HG03039 (cell line): ENCODE results near the gene GPR55.
A peak's percentile ranks its signal among the peaks of the same experiment; 100 is the strongest.

ENCODE experiments used
- ATAC-seq: cut with Tn5 transposase; IDR thresholded peaks from one replicate; pipeline ENCODE4 v1.9.1; 2021; ENCODE audit warnings: mild to moderate bottlenecking, moderate library complexity; ENCODE audit not compliant: unreplicated experiment

The GPR55 gene

DNA sequence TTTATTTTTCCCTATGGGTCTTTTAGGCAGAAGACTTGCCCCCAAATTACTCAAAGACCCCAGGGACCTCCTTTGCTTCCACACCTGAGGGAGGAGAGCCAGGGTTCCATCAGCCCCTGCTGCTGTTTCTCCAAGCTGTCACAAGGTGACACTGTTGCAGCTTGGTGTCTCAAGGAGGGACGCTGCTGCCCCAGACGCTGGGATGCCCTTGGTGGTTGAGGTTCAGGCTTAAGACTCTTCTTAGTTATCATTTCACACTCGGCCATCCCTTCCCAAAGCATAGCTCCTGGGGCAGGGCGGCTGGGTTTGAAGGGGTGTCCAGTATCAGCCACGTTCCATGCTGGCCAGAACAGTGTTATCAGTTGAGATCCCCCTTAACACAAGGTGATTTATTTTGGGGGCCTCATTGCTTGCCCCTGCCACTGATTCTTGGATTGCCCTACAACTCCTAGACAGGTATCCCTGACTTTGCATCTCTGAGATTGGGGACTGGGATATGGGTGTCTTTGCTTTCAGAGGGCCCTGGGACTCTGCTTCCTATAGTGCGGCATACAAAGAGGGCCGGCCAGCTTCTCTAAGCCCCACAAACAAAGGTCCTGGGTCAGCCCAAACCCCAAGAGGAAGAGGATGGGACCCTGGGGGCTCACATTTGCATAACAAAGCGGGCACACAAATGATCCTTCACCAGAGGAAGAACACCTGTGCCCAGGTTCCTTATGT, 22.7 kb downstream of the GPR55 start:
- no peak for ATAC-seq

DNA sequence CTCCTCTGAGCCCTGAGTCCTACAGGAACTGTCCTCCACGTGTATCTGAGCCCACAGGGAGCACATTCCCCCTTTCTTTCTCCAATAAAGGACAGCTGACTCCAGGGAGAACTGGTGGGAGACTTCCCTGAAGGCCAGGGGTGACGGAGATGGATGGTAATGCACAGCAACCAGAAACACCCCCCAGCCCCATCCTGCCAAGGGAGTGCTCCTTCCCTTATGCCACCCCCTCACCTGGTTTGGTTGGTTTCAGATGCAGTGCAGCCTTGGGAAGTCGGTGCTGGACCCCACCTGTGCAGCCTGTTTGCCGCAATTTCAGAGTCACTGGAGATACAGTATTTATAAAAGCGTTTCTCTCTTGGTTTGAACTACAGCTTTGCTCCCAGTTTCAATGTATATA, 24.0 kb downstream of the GPR55 start:
- ATAC-seq: no peak

DNA sequence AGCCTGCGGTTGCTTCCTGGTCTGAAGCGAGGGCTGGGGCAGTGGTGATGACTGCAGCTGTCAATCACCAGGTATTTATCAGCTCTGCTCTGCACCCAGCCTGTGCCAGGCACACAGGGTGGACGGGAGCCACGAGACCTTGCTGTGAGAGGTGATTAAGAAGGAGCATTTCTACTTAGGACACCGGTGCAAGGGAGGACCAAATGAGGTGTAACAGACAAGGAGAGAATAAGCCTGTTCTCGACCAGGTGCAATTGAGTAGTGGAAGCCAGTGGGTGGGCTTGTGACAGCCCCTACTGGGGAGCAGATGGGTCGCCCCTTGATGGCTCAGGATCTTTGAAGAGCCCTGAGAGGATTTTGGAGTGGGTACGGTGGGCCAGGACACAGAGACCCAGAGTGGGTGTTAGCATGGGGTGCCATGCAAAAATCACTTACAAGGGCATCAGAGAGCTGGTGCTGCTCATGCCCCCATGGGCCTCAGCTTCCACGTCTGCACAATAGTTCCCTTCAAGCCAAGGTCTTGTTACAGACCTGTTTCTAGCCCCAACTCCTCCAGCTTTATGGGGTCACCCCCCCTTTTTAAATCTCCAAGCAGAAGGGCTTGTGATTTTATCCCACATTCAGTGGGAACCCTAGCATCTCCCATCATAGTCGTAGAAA, 24.6 kb downstream of the GPR55 start:
- no peak for ATAC-seq

DNA sequence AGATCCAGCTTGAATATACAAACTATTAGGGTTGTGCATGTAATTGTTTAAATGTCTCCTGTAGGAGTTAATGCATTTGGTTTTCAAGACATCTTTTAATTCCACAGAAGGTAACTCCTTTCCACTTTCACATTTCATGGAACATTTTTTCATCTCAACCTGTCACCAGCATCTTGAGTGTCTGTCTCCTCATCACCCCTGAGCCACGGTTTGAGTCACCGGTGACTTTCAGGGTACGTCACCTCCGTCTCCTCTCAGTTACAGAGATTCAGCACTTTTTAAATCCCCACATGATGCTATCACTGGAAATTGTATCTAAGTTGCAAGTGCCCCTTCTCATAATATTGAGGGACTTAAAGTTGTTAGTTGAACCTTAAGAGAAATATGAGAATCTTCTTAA, 25.3 kb downstream of the GPR55 start:
- ATAC-seq: no peak

DNA sequence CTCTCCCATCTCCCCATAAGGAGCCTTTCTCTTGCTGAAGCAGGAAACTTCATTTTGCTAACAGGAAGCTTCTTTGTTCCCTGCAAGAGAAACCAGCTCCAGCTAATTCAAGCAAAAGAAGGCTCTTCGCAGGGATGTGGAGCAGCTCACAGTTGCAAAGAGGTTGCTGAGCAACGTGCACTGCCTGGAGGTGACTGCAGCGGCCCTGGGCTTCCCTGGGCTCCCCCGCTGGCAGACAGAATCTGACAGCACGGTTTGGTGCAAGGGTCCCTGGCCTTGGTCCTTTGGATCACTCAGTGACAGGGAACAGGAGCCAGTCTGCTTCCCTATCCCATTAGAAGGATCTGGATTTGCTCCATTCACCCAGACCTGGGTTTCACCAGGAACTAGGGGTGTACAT, 25.8 kb downstream of the GPR55 start:
- no peak for ATAC-seq

DNA sequence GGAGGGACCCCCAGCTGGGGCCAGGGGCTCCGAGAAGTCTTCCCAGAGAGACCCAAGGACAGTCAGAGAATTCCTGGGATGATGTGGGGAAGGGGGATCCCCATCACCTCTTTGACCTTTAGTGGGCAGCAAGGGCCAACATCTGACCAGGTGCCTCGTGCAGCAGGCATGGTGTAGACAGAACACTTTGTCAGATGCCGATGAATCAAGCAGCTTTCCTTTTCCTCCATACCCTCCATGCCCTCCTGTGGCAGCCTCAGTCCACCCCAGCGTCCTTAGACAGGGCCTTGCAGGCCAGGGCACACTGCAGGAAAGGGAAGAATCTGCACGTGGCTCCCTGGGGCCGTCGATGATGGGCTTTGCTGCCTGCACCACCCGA, 26.3 kb downstream of the GPR55 start:
- no peak for ATAC-seq

DNA sequence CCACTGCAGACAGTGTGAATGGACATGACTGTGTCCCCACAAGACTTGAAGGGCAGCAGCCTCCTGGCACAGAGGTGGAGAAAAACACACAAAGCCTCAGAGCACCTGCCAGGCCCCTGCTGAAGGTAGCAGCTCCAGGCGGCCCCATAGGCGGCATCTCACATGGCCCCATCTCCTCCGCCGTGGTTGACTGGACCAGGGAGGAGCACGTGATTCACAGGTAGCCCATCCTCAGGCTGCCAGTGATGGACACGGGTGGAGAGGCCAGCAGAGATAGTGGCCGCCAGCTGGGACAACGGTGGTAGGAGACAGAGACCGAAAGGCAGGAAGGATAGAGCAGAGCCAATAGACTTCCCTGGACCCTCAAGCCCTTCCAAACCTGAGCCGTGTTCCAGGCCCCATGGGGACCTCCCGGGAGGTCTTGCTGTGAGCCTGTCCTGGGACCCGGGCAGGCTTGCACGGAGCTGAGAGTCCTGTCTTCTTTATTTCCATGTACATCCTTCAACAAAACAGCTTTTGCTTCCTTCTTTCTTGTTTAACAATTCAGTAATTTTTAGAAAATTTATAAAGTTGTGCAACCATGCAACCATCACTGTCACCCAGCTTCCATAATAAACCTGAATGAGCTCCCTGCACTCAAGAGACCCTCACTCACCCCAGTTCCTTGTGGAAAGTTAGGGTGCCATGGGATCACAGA, 26.9 kb downstream of the GPR55 start:
- no peak for ATAC-seq

DNA sequence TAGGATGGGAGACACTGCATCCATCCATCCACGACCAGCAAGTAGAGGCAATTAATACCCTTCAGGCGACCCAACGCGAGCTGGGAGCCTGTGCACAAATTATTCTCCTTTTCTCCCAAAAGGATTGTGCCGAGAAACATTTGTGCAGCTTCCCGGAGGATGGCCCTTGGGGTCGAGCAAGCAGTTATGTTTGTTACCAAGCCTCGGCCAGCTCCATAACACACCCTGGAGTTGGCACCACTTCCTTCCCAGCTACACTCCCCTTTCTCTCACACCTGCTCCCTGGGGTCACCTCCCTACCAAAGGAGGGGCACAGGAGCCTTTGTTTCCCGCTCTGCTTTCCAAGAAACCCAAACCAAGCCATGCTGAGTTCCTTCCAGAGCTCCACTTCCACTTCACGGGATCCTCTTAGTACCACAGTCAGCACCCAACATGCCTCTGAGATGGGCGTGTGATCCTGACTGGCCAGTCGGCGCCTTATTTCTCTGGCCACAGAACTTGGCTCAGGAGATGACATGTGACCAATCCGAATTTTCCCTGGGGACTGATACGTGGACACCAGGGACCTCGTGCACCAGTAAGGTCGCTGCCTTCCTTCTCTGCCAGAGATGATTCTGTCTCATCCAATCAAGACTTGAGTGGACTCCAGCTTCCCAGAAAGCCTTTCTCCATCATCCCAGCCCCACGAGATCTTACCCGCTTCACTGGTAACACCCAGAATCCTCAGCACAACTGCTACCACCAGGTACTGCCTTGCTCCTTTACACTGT, 28.5 kb downstream of the GPR55 start:
- ATAC-seq: no peak

DNA sequence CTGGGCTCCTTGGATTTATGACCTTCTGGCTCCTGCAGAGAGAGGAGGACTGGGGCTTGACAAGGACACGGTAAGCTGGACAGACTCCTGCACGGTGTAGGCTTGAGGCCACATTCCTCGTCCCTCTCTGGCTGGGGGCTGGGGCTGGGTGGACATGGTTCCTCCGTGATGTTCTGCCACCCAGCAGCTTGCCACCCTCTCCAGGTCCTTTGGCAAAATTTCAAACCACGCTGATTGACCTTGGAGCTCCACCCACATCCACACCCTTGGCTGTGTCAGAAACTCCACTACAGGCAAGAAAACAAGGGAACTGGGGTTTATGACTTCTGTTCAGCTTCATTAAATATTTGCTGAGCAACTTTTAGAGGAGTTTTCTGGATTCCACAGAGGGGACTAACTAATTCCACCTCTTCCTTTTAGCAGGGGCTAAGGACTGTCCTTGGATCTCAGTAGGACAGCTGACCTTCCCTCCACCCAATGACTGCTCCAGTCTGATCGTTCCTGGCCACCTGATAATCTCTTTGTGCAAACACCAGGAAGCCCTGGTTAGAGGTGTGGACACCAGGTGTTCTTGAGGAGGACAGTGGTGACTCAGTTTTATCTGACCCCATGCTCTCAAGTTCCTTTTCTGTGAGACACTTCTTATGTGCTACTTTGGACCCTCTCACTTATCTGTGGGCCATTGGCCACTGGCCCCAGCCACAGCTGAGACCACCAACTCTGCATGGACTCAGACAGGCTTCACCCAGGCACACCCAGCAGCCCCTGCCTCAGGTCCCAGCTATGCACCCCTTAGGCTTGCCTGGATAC, 29.3 kb downstream of the GPR55 start:
- ATAC-seq: no peak

DNA sequence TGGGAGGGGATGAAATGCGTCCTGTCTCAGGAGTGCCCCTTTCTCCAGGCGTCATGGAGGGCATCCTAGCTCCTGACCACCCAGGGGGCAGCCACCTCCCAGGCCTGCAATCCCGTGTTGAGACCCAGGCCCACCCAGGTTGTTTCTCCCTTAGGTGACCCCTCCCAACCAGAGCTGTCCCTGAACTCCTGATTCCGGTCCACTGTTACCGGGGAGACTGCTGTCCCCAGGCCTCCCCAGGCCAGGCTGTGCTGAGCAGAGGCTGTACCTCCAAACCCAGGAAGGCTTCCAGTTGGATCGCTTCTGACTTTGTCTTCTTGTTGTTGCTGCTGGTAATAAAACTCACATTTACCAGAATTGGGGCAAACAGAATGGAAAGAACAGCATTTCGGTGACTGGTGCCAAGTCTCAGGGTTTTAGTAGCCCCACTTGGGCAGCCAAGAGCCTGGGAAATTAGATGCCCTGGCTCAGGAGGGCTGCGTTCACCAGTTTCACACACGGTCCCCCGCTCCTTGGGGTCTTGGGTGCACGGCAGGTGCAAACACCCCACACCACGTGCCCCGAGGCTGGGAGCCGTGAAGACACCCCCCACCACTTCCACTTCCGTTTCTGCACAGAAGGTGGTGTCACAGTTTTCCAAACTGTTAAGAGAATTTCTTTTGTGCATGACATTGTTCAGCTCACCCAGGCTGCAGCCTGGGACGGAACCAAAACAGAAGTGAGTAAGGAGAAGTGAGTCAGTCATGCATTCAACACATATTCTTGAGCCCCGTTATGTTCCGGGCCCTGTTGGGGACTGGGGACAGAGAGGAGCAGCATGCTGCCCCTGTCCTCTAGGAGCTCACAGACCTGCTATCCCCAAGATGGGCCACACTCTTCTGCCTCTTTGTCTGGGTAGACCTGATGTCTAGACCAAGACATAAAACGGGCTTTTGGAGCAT, 30.9 kb downstream of the GPR55 start:
- ATAC-seq: no peak

DNA sequence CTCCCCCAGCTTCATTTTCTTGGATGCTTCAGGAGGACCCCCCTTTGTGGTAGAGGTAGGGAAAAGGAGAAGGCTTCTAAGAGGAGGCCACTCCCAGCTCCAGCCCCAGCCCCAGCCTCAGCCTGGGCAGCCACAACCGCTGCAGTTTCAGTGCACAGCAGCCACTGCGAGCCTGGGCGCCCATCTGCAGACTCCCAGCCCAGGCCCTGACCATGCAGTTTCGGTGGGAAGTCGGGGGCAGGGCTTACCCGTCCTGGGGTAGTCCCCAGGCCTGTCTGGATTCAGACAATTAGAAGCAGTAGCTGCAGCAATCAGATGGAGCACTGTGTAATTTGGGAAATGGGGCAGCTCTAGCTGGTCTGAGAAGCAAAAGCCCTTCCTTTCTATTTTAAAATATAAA, 31.7 kb downstream of the GPR55 start:
- ATAC-seq: peak; percentile 54

DNA sequence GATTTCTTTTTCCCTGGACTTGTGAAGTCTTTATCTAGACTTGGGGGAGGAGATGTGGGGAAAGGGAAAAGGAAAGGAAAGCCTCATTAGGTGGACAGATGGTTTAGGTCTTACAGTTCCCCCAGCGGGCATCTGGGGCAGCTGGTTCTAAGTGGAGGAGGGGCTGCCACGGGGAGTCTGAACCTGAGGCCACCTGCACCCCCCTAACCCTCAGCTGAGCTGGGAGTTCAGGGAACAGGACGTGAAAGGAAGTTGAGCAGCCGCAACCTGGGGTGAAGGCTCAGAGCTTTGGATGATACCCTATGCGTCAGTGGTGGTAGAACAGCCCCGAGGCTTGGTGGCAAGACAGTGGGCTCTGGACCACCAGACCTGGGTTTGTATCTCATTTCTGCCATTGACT, 33.5 kb downstream of the GPR55 start:
- ATAC-seq: no peak

DNA sequence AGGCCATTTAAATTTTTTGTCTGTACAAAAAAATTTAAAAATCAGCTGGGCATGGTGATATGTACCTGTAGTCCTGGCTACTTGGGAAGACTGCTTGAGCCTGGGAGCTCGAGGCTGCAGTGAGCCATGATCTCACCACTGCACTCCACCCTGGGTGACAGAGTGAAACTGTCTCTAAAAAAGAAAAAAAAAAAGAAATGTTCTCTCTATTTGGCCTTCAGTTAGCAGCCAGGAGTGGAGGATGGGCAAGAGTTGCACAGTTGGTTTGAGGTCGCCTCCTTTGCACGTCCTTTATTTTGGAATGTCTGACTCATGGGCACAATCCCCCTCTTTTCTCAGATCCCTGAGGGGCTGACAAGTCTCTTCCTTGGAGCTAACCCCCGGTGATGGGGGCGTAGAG, 34.0 kb downstream of the GPR55 start:
- no peak for ATAC-seq

DNA sequence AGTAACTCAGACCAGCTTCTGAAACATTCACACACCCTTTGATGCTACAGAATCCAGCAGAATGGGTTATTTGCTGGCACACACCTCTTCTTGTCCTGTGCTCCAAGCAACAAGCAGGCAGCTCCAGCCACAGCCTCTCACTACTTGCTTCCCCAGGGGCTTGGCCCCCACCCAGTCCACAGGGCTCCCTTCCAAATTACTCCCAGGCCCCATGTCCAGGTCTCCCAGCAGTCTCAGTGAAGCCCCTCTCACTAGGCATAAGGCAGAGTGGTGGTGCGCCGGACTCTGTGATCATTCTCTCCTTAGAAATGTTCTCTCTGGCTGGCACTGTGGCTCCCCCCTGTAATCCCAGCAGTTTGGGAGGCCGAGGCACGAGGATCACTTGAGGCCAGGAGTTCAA, 34.4 kb downstream of the GPR55 start:
- no peak for ATAC-seq

DNA sequence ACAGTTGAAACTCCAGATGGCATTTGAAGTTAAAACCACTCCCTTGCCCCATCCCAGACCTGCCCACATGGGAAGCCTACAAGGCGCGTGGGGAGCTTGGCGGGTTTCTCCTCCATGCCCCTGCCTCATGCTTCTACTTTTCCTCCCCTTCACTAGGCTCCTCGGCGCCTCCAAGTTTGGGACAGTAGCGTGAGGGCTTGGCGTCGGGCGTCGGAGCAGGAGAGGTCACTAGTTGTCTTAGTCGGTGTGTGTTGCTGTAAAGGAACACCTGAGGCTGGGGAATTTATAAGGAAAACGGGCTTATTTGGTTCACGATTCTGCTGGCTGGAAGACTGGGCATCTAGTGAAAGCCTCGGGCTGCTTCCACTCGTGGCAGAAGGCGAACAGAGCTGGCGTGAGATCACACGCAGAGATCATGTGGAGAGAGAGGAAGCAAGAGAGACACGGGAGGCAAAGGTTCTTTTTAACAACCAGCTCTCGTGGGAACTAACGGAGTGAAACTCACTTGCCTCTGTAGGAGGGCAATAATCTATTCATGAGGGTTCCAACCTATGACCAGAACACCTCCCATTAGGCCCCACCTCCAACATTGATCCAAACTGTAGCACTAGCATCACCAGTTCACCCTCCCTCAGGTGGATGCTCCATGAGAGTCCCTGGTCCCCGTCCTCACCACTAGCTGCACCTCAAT, 35.0 kb downstream of the GPR55 start:
- no peak for ATAC-seq

DNA sequence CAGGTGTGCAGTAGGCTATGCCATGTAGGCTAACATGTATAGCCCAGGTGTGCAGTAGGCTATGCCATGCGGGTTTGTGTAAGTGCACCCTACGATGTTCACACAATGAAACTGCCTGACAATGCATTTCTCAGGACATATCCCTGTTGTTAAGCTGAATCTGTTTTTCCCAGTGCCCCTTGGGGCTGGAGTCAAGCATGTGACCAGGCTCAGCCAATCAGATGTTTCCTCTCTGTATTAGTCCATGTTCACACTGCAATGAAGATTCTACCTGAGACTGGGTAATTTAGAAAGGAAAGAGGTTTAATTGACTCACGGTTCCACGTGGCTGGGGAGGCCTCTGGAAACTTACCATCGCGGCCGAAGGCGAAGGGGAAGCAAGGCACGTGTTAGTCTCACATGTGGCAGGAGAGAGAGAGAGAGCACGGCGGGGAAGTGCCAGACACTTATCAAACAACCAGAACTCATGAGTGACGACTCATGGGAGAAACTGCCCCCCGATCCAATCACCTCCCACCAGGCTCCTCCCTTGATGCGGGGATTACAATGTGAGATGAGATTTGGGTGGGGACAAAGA, 36.1 kb downstream of the GPR55 start:
- ATAC-seq: no peak

DNA sequence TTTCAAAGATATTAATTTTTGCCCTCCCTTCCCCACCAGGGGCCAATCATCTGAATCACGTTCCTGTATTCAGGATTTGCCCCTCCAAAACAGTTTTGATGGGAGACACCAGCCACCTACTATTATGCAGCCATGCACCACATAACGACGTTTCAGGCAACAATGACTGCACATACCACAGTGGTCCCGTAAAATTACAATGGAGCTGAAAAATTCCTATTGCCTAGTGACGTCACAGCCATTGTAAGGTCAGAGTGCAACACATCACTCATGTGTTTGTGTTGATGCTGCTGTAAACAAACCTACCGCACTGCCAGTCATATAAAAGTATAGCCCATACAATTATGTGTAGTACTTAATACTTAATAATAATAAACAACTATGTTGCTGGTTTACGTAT, 37.7 kb downstream of the GPR55 start:
- ATAC-seq: no peak

DNA sequence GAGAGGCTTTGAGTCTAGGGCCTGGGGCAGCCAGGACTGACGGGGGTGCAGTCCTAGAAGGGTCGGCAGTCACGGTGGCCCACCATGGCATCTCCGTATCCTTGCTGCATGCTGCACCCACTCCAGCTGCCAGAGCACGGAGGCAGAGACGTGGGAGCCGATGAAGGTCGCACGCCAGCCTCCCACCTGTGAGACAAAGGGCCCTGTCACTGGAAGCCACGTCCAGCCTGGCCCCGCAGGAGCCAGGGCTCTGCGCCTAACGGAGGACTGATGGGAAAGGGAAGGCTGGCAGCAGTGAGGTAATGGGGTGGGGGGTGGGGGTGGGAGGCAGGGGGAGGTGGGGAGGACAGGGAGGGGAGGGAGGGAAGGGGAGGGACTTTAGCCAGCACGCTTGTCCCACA, 38.4 kb downstream of the GPR55 start:
- ATAC-seq: no peak

DNA sequence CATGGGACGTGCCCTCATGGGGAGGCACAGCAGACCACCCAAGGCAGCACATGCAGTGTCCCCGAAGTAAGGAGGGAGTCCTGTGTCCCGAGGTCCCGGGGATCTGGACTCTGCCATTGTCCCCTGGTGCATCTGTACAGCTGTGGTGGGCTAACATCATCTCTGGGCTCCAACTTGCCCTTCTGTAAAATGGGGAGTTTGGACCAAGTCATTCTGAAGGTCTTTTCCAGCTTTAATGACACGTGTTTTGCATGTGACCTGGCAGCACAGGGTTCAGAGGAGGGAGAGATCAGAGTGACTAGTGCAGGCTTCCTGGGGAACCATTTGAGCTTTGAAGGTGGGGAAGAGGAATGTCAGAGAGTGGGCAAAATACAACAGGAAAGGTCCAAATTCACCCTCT, 38.8 kb downstream of the GPR55 start:
- no peak for ATAC-seq
